Endothelial cell (in vitro differentiated cells): ENCODE data around the gene SHOC1. TPM values are rescaled to one million over a fixed set of nuclear protein-coding genes. Genes with fewer than 3 reads are reported as not detected.
"Not testable (repeated sequence)": the region's sequence is repeated elsewhere in the genome, so short reads cannot be mapped to it uniquely, and the experiment has no call there.

ENCODE experiments used
- DNase-seq: peaks from one replicate; pipeline ENCODE4 v3.0.0; 2021; ENCODE audit warnings: low spot score
- H3K27ac Mint-ChIP-seq: one replicate; pipeline ENCODE4 v1.8.0; 2021; ENCODE audit warnings: mixed read lengths, inconsistent platforms; ENCODE audit not compliant: unreplicated experiment
- H3K27me3 Mint-ChIP-seq: one replicate; pipeline ENCODE4 v1.8.0; 2021; ENCODE audit warnings: mild to moderate bottlenecking, moderate library complexity, mixed read lengths, inconsistent platforms; ENCODE audit not compliant: unreplicated experiment
- H3K36me3 Mint-ChIP-seq: one replicate; pipeline ENCODE4 v1.8.0; 2021; ENCODE audit warnings: mild to moderate bottlenecking, low read depth, mixed read lengths, inconsistent platforms; ENCODE audit not compliant: unreplicated experiment
- H3K4me1 Mint-ChIP-seq: one replicate; pipeline ENCODE4 v1.8.0; 2021; ENCODE audit warnings: mild to moderate bottlenecking, mixed read lengths, inconsistent platforms; ENCODE audit not compliant: unreplicated experiment
- H3K4me3 Mint-ChIP-seq: one replicate; pipeline ENCODE4 v1.8.0; 2021; ENCODE audit warnings: mild to moderate bottlenecking, mixed read lengths, inconsistent platforms; ENCODE audit not compliant: unreplicated experiment
- H3K9me3 Mint-ChIP-seq: one replicate; pipeline ENCODE4 v1.8.0; 2021; ENCODE audit warnings: mixed read lengths, inconsistent platforms; ENCODE audit not compliant: unreplicated experiment
- CTCF ChIP-seq: fragments of 200-600 bp; sonication (generic); IDR thresholded peaks from one replicate; pipeline ENCODE4 v1.5.0; 2021; ENCODE audit warnings: antibody characterized with exemption; ENCODE audit not compliant: unreplicated experiment
- total RNA-seq: library from RNA; stranded (reverse); fragmentation: NEBNext Ultra II Directional; extraction: Animal tissue kit (Norgen Biotek cat#: 25700); gene quantifications from one replicate; pipeline ENCODE4 v1.2.1, GENCODE V29; 2021; ENCODE audit not compliant: unreplicated experiment

SHOC1 gene
- total RNA-seq, 1 donor from 2014 or later, result not detected

GRCh38 chr9:111799915-111800526 is 5.3 kb upstream of the SHOC1 start:
- Mint-ChIP-seq H3K4me1 (peaks cover 3% of the 10 kb centered on the region), H3K9me3 (no peaks in the 10 kb centered on the region), H3K36me3 (peaks cover 5% of the 10 kb centered on the region), H3K27ac (no peak overlapping the region), H3K27me3 (peaks cover 2% of the 10 kb centered on the region), H3K4me3 (no peak overlapping the region)
- TF ChIP-seq CTCF, result no peak
- DNase-seq, result no peak

GRCh38 chr9:111799506-111799905 is 4.8 kb upstream of the SHOC1 start:
- peaks cover 3% of the 10 kb centered on the region for H3K4me1 Mint-ChIP-seq
- no peak for DNase-seq
- no peak for TF ChIP-seq CTCF
- H3K27ac Mint-ChIP-seq, result no peak overlapping the region
- no peaks in the 10 kb centered on the region for H3K9me3 Mint-ChIP-seq
- no peak overlapping the region for H3K4me3 Mint-ChIP-seq
- H3K36me3 Mint-ChIP-seq, result peaks cover 8% of the 10 kb centered on the region
- H3K27me3 Mint-ChIP-seq, result peaks cover 2% of the 10 kb centered on the region

- Mint-ChIP-seq H3K27me3 (peaks cover 2% of the 10 kb centered on the region), H3K4me1 (peaks cover 3% of the 10 kb centered on the region), H3K36me3 (peaks cover 8% of the 10 kb centered on the region), H3K4me3 (no peak overlapping the region), H3K9me3 (no peaks in the 10 kb centered on the region), H3K27ac (no peak overlapping the region)
- DNase-seq, result no peak
- no peak for TF ChIP-seq CTCF
Observed at GRCh38 chr9:111798786-111799185, 4.0 kb upstream of the SHOC1 start.

GRCh38 chr9:111795557-111795839 is 761 bp upstream of the SHOC1 start:
- DNase-seq, result no peak
- Mint-ChIP-seq H3K9me3 (no peaks in the 10 kb centered on the region), H3K27me3 (peaks cover 2% of the 10 kb centered on the region), H3K27ac (no peak overlapping the region), H3K4me3 (no peak overlapping the region), H3K36me3 (peaks cover 8% of the 10 kb centered on the region), H3K4me1 (peaks cover 3% of the 10 kb centered on the region)
- TF ChIP-seq CTCF, result no peak

- not testable (repeated sequence) for H3K4me1 Mint-ChIP-seq, H3K9me3 Mint-ChIP-seq, H3K27me3 Mint-ChIP-seq, H3K4me3 Mint-ChIP-seq, H3K27ac Mint-ChIP-seq, DNase-seq
- peaks cover 13% of the 10 kb centered on the region for H3K36me3 Mint-ChIP-seq
Observed at GRCh38 chr9:111791821-111792220, 2.9 kb downstream of the SHOC1 start.

GRCh38 chr9:111789881-111790280 is 4.9 kb downstream of the SHOC1 start:
- no peak for TF ChIP-seq CTCF
- no peaks in the 10 kb centered on the region for H3K4me1 Mint-ChIP-seq
- H3K9me3 Mint-ChIP-seq, result no peaks in the 10 kb centered on the region
- no peaks in the 10 kb centered on the region for H3K27me3 Mint-ChIP-seq
- DNase-seq, result no peak
- peaks cover 6% of the 10 kb centered on the region for H3K36me3 Mint-ChIP-seq
- no peak overlapping the region for H3K4me3 Mint-ChIP-seq
- H3K27ac Mint-ChIP-seq, result no peak overlapping the region
